HG03196 (cell line): ENCODE results near the gene NOS1AP.
A peak's percentile ranks its signal among the peaks of the same experiment; 100 is the strongest.
"Not testable (repeated sequence)": the region's sequence is repeated elsewhere in the genome, so short reads cannot be mapped to it uniquely, and the experiment has no call there.

Experiments
- ATAC-seq: cut with Tn5 transposase; IDR thresholded peaks from one replicate; pipeline ENCODE4 v1.9.1; 2021; ENCODE audit not compliant: unreplicated experiment

Gene NOS1AP

GRCh38 chr1:162069334-162070093, at the start of gene NOS1AP:
Gene NOS1AP, plus strand, starts transcription at chr1:162069691. Its CDS starts 487 bp downstream, at chr1:162070178.
- ATAC-seq: peak; percentile 95

- no peak for ATAC-seq
These were observed 49.3 kb upstream of the NOS1AP start for GRCh38 chr1:162020150-162020549.

- ATAC-seq: no peak
These were observed 48.4 kb upstream of the NOS1AP start for GRCh38 chr1:162021124-162021523.

- ATAC-seq: no peak
These were observed 46.9 kb upstream of the NOS1AP start for GRCh38 chr1:162022626-162023025.

GRCh38 chr1:162023181-162023546, 46.3 kb upstream of the NOS1AP start:
- no peak for ATAC-seq

- no peak for ATAC-seq
These were observed 45.7 kb upstream of the NOS1AP start, which contains the start of gene OLFML2B for GRCh38 chr1:162023547-162024501. Gene OLFML2B, minus strand, starts transcription at chr1:162023869. Its CDS starts 439 bp downstream, at chr1:162023430.

- ATAC-seq: no peak
These were observed 44.0 kb upstream of the NOS1AP start for GRCh38 chr1:162025541-162025940.

- ATAC-seq: no peak
These were observed 42.6 kb upstream of the NOS1AP start for GRCh38 chr1:162026881-162027280.

GRCh38 chr1:162028726-162029125, 40.8 kb upstream of the NOS1AP start:
- no peak for ATAC-seq

GRCh38 chr1:162029157-162029556, 40.3 kb upstream of the NOS1AP start:
- ATAC-seq: no peak

- no peak for ATAC-seq
These were observed 38.7 kb upstream of the NOS1AP start for GRCh38 chr1:162030759-162031280.

GRCh38 chr1:162033428-162033827, 36.1 kb upstream of the NOS1AP start:
- no peak for ATAC-seq

- no peak for ATAC-seq
These were observed 34.2 kb upstream of the NOS1AP start for GRCh38 chr1:162035241-162035640.

- ATAC-seq: no peak
These were observed 33.3 kb upstream of the NOS1AP start for GRCh38 chr1:162036163-162036562.

GRCh38 chr1:162038624-162039023, 30.9 kb upstream of the NOS1AP start:
- no peak for ATAC-seq

GRCh38 chr1:162040001-162040400, 29.5 kb upstream of the NOS1AP start:
- no peak for ATAC-seq

GRCh38 chr1:162040657-162041056, 28.8 kb upstream of the NOS1AP start:
- no peak for ATAC-seq

GRCh38 chr1:162042361-162042760, 27.1 kb upstream of the NOS1AP start:
- no peak for ATAC-seq

- no peak for ATAC-seq
These were observed 22.6 kb upstream of the NOS1AP start for GRCh38 chr1:162046921-162047320.

GRCh38 chr1:162053949-162054348, 15.5 kb upstream of the NOS1AP start:
- ATAC-seq: not testable (repeated sequence)

GRCh38 chr1:162055062-162055461, 14.4 kb upstream of the NOS1AP start:
- no peak for ATAC-seq

GRCh38 chr1:162056043-162056442, 13.4 kb upstream of the NOS1AP start:
- peak; percentile 67 for ATAC-seq
